Measurements from ENCODE around the gene GOT1.

- TF ChIP-seq EZH2phosphoT487 (IDR thresholded peaks at IDR 0.05; ENCODE audit: insufficient read depth, low read depth) = no peak
- TF ChIP-seq EZH2 (IDR thresholded peaks at IDR 0.05; ENCODE audit: insufficient read depth, poor library complexity, severe bottlenecking) = no peak
Measured at GRCh38 chr10:99460070-99460469, 29.6 kb upstream of the GOT1 start.

All from GM23248 (cell line).